Cerebellar cortex (tissue), 1 donor: ENCODE results near the gene CYP11A1.
A peak's percentile ranks its signal among the peaks of the same experiment; 100 is the strongest.

Source experiments
- DNase-seq: peaks from one replicate; pipeline ENCODE4 v3.0.0-alpha.2; 2015; ENCODE audit warnings: low spot score

Gene CYP11A1

DNA sequence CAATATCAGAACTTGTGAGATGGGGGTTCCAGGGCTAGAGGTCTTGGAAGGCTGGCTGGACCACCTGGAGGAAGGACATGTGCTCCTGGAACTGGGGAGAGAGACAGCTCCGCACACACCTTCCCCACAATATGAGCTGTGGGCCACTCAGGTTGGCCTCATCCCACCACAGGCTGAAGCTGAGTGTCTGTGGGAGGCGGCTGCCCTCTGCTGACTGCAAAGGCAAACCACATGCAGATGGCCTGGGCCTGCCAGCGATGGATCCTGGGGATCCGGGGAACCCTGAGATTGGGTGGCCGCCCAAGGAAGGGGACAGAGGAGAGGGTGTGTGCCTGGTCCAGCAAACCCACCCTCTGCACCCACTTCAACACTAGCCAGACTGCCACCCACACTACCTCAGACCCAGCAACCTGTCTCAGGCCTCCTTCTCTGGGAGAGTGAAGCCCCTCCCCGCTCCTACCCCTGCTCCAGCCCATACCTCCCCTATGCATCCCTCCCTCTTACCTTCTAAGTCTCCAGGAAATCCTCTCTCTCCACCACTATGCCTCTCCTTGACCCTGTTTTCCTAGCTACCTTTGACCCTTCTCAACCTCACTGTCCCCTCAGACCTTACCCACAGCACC is 44.8 kb downstream of the CYP11A1 start:
- DNase-seq: peak; percentile 72

DNA sequence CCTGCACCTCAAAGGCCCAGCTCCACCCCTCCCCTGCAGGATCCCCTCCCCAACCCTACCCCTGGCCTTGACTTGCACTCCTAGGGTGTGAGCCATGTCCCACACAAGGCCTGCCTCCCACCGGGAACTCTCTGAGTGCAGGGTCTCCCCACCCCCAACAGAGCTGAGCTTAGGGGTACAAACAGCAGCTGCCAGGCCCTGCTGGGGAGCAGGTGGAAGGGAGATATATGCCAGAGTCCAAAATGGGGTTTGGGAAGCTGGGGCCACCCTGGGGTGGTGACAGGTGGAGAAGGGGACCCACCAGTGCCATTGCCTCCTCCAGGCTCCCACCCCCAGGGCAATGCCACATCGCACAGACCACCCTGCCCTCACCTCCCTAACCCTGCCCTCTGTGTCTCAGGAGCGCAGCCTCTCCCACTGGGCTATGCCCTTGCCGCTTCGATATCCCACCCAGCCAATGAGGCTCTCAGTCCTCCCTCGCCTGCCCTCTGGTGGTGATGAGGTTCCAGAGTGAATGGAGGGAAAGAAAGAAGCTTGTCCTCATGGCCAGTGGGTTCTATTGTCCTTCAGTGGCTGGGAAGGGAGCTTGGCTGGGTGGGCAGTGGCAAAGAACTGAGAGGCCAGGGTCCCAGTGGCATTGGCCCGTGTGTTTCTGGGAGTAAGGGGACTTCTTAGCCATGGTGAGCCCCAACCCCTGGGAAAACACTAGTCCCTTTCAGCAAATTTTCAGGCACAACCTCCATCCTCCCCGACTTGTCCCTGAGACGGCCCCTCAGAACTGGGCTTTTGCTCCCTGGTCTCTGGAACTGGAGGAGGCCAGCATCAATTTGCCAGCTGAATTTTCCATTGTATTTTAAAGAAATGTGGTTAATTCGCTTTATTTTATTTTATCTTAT is 46.8 kb downstream of the CYP11A1 start:
- peak; percentile 53 for DNase-seq

GRCh38 chr15:74319596-74320351 is 47.7 kb downstream of the CYP11A1 start:
- no peak for DNase-seq

- DNase-seq: no peak
These were observed 48.3 kb downstream of the CYP11A1 start for GRCh38 chr15:74319138-74319460.

DNA sequence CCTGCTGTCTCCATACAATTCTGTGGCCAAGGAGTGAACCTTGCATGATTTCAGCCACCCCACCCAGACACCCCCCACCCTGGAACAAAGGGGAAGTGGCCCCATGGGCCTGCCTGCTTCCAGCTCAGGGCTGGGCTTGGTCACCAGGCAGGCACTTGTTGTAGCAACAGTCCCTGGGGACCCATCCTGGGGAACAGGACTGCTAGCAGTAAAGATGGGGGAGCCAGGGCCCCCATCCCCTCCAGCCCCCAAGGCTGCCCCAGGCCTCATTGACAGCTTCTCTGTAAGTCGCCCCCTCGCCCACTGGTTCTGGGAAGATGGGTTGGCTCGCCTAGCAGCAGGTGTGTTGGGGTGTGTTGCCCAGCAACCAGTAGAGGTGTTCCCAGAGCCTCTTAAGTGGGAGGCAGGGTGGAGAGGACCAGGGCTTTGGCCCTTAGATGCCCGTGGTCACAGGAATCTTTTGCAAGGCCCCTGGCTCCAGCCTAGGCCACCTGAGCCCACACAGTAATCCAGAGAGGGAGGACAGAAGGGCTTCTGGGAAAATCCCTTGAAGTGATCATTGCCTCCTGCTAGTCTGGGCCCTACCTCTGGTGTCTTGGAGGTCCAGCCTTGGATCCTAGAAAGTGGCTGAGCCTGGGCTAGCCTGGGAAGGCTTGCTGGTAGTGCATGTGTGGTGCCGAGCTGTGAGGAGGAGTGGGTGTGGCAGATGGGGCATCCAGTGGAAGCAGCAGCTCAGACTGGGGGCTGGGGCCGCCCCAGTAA is 48.9 kb downstream of the CYP11A1 start:
- no peak for DNase-seq

DNA sequence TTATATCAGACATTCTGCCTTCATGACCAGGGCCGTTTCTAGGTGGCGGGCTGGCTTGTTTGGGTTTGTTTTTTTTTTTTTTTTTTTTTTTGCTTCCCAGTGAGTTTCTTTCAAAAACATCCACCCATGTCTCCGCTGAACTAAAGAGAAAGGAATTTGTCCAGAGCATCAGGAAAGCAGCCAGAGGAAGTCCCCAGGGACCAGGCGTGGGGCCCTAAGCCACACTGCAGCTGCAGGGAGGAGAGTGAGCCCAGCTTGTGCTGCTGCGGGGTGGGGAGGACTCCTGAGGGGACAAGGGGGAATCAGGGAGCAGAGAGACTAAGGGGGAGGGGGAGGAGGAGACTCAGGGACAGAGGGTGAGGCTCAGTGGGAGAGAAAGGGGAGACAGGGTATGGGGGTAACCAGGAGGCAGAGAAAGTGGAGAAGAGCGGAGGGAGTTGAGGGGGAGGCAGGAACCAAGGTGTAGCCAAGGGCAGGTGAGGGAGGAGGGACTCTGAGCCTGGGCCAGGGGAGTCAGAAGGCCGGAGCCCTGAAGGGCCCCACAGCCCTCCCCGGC is 49.5 kb downstream of the CYP11A1 start:
- DNase-seq: no peak

GRCh38 chr15:74316141-74316540 is 51.3 kb downstream of the CYP11A1 start:
- DNase-seq: no peak

DNA sequence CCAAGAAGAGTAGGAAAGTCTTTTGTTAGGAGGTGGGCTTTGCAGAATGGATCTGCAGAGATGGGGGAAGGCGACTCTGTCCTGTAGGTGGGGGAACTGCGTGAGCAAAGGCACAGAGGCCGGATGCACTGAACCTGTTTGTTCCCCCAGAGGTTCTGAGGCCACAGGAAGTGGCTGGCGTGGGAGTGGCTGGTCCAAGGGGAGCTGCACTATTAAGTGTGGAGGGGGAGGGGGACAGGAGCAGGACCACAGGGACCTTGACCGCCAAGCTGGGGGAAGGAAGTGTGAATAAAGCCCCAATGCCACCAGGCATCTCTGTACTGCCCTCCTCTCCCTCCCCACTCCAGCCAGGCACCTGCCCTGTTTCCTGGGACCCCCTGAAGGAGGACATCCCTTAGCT is 51.8 kb downstream of the CYP11A1 start:
- no peak for DNase-seq

DNA sequence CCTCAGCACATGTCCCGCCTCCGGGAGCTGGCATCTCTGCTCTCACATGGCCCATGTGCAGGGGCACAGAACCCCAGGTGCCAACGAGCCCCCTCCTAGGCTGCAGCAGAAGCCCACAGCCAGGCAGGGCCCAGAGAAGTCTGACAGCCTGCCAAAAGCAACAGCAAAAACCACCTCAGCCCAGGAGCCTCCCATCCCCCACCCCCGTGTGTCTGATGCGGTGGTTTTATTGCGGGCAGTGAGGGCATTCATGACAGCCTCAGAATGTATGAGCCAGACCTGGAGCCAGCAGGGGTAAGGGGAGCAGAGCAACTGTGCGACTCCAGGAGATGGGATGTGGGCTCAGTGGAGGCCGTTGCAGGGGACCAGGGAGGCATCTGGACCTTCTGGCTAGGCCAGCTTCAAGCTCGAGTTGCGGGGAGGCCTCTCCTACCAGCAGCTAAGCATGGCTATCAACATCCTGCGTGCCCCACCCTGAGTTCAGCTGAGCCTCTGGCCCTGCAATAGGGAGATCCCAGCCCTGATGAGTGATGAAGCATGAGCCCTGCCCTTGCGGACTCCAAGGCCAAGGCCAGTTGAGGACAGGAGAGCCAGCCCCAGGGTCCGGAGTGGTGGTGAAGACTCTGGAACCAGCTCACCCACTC is 52.5 kb downstream of the CYP11A1 start:
- DNase-seq: no peak

DNA sequence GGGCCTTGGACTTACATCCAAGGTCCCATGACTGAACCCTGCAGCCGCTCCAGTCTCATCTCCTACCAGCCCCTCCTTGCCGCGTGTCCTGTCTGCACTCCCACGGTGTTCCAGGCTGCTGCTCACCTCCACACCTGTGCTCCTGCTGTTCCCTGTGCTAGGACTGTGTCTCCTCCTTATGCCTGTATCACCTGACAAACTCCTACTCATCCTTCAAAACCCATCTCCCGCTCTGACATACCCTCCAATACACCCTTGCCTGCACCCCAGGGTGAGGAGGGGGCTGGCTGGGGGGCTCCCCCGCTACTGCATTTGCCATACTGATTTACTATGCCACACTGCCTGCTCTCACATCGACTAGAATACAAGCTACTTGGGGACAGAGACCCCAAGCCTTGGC is 53.6 kb downstream of the CYP11A1 start:
- no peak for DNase-seq

- DNase-seq: peak; percentile 74
These were observed 54.9 kb downstream of the CYP11A1 start for GRCh38 chr15:74312445-74313007.

DNA sequence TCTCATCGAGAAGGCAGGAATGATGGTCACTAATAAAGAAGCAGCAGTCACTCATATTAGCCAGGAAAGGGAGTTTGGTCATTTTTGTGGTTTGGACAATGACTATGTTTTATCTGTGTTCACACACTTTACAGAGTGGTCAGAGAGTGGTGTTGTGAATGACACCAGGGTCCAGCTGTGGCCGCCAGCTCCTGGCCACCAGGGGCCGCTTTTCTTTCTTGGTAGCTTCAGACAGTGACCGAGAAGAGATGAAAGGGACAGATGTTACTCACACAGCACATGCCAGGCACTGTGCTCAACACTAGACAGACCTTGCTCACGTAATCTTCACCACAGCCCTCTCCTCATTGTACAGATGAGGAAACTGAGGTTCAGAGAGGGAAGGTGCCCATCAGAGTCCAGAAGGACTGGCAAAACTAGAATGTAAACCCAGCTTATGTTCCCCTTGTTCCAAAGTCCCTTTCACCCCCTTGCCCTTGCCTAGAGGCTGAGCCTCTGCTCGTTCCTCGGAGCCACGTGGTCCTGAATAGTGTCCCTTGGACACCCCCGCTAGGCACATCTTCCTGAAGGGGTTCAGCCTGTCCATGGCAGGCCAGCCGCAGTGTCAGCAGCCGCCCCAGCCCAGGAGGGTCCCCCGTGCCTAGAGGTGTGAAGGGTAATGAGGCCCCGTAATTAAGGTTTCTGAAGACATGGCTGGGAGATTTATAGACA is 55.6 kb downstream of the CYP11A1 start:
- no peak for DNase-seq

DNA sequence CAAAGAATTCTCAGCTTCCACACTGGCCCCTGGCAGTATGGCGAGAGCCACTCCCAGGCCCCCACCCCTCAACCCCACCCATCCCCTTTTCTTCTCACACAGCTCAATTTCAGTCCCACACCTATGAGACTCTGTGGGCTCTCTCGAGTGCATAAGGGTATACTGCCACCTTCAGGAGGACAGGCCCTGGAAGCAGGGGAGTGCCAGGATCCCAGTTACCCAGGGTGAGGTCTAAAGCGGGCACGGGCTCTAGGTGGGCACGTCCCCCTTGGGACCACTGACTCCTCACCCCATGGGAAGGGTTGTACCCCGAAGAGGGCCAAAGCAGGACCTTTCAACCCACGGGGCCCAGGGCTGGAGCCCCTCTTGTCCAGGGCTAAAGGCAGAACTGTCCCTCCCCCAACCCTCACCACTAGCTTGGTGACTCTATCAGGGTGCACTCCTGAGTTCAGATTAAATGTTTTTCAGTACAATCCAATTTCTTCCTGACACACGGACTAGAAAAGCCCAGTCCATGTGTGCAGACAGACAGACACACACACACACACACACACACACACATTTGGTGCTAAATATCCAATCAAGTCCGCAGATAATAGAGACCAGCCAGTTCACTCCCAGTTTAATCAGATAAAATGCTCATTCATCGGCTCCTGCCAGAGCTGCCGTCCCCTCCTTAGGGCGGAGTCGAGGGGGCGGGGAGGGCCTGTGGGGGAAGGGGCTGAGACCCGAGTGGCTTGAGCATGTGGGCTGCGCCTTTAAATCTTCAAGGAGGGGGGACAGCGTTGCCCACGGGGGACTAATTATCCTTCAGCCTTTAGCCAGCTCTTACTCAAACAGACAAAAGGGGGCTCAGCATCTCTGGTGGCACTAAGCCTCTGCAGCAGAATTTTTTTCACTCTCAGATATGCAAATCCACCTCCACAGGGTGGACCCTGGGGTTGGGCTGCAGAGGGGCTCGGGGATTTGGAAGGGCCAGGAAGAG is 59.3 kb downstream of the CYP11A1 start:
- peak; percentile 76 for DNase-seq

DNA sequence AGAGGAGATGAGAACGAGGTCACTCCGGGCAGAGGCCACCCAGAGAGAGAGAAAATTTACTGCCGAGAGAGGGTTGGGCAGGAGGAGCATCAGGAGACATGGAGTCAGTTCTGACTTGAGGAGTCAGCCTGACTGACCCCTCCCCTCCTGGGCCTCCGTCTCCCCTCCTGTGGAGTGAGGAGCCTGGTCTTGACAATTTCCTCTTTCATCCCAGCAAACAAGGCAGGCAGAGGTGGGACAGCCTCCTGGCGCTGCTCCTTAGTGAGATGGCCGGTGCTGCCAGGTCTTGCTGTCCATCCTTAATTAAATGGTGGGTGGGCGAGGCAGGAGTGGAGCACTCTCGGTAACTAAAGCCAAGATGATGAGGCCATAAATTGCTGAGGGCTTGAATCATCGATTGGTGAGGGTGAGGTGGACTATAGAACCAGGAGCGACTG is 60.6 kb downstream of the CYP11A1 start:
- DNase-seq: no peak

GRCh38 chr15:74305687-74306086 is 61.8 kb downstream of the CYP11A1 start:
- no peak for DNase-seq

GRCh38 chr15:74304431-74304830 is 63.0 kb downstream of the CYP11A1 start:
- no peak for DNase-seq

DNA sequence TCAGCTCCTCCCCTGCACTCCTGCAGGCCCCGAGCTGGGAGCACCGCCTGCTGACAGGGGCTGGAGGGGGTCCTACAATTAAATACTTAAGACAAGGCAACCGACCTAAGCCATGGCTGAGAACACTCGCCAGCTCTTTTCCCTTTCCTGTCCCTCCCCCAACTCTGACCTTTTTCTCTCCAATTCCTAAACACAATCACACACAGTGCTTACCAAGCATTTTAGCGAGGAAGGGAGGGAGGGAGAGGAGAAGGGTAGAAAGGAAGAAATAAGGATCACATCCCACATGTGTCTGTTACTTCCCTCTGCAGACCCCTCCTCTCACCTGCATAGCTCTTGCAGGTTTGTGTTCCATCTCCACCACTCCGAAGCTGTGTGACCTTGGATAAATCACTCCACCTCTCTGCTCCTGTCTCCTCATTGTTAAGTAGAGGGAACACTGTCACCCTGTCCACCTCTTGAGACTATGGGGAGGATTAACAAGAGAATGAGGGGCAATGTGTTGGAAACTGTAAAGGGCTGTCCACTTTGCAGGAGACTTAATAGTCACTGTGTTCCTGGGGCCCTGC is 63.6 kb downstream of the CYP11A1 start:
- no peak for DNase-seq

DNA sequence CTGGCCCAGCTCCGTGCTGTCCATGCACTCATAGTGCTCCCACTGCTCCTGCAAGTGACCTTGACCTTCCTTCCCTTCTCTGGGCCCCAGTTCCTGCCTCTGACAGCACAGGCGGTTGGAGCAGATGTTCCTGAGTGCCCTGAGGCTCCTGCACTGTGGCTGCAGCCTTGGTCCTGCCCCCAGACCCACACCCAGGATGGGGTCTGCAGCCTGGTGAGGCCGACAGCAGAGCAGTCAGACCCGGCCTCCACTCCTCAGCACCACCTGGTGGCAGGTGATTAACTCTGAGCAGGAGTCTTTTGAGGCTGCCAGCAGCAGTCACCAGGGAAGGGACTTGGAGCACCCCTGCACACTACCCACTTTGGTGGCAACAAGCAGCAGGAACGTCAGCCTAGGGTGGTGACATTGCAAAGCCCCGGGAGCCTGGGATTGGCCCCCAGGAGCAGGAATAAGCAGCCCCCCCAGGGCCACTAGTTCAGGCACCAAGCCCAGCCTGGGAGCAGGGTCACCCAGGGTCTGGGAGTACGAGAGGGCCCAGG is 64.6 kb downstream of the CYP11A1 start:
- DNase-seq: peak; percentile 37
